Measurements from ENCODE around the gene PPP1R15A.
A peak's percentile ranks its signal among the peaks of the same experiment; 100 is the strongest.
"Not testable (repeated sequence)": the region's sequence is repeated elsewhere in the genome, so short reads cannot be mapped to it uniquely, and the experiment has no call there.

PPP1R15A gene

DNA sequence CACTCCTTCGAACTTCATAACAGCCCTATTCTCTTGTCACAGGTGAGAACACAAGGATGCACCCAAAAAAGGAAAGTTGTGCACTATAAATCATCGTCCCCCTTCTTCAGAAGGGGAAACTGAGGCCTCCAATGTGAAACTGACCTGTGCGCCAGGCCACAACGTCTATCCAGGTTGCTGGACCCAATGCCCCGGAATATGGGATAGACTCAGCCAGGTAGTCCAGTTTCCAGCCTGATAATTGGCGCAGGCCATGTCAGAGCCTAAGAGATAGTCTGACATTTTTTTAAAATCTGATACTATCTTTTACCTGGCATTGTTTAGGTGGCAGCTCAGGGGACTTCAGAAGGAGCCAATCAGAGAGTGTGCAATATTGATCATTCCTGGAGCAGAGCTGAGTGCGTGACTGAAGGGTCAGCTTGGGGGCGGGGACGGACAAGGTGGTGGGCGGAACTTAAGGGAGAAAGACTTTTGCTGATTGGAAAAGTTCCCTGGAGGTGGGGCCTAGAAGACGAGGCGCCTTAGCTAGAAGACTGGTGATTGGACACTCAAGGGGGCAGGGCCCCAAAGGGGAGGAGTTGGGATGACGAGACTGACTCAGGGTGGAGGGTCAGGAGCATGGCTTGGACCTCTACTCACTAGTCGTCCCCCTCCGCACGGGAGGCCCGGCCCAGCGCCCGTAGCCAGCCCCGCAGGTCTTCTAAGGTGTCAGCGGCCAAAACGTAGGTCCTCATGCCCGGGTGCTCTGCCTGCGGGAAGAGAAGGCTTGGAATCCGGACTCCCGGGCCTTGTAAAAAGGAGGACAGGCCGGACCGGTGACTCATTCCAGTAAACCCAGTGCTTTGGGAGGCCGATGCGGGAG lies 12.3 kb upstream of the PPP1R15A start:
- no peak for DNase-seq (ENCODE audit: low spot score)

DNA sequence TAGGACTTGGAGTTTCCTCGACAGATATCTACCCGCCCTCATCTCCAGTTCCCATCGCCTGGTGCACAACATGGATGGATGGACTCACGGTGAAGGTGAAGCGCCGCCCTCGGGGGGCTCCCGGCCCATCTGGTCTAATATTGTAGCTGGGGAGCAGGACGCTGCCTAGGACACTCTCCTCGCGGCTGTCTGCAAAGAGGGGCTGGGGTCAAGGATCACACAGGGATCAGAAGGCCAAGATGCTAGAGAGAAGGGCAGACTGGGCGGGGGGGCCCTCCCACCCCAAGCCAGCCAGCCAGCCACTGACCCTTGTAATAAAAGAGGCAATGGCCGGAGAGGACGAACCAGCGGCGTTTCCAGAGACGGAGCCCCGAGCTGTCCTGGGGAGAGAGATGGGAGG lies 10.9 kb upstream of the PPP1R15A start:
- no peak for DNase-seq (ENCODE audit: low spot score)

DNA sequence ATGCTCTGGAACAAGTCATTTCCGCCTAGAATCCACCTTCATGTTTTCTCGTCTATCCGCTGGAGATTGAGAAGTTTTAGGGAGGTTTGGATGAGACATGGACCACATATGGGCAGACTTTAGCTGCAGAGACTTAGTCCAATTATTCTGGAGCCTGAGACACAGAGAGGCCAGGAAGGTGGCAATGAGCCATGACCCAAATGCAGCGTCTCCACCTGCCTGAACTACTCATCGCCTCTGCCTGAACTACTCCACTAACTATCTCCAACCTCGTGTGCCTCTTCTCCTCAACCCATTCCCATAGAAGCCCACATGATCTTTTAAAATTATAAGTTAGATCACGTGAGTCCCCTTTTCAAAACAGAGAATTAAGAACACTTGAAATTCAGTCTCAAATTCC lies 9.4 kb upstream of the PPP1R15A start:
- DNase-seq (ENCODE audit: low spot score), result no peak

DNA sequence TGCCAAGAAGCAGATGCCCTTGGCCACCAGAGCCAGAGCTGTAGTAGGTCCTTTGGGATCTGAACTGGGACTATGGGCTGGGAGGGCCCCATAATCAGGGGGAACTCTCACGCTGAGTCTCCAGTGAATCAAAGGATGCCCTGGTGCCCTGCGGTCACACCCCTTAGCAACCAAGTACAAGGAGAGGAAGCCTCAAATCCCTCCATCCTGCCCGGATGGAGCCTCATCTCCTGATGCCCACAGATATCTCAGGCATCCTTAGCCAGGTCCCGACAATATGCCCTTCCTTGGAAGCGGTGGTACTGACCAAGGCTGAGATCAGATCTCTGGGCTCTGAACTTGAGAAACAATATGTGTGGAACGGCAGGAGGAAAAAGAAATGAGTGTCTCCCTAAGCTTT lies 5.5 kb upstream of the PPP1R15A start:
- no peak for DNase-seq (ENCODE audit: low spot score)

DNA sequence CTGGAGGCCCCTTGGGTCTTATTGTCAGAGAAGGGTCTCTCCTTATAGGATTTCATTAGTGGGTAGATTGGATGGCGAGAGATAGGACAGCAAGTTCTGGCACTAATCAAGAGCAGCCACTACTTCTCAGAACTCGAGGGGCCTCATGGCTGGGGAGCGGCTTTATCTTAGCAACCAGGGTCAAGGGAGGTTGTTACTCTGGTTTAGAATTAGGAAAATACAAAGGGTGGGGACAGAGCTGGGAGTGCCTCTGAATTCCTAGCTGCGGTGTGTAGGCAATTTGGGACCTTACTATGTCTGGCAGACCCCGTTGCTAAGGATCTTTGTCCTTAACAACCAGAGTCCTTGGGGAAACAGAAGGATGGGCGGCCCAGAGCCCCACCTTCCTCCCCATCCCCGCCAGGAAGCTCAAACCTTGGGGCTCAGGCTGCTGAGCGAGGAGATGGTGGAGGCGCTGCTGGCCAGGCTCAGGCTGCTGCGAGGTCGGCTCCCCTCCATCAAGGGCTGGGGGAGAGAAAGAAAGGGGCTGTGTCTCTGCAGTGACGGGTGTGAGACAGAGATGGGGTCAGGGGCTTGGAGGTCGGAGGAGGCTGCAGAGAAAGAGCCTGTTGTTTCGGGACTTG lies 5.0 kb upstream of the PPP1R15A start:
- no peak for DNase-seq (ENCODE audit: low spot score)

DNA sequence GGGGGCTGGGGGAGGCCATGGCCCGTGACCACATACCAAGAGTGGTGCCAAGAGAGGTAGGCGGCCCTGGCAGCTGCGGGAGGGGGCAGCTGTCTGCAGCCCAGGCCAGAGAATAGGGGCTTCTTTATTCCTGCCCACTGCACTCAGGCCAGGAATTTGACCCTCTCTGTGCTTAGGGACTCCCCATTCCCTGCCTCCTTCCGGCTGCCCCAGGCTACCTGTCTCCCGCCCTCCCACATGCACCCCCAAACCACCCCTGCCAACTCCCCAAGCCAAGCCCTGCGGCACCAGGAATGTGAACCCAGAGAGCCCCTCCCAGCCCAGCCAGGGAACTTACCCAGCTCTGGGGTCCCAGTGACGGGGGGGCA lies 4.5 kb upstream of the PPP1R15A start:
- no peak for DNase-seq (ENCODE audit: low spot score)

DNA sequence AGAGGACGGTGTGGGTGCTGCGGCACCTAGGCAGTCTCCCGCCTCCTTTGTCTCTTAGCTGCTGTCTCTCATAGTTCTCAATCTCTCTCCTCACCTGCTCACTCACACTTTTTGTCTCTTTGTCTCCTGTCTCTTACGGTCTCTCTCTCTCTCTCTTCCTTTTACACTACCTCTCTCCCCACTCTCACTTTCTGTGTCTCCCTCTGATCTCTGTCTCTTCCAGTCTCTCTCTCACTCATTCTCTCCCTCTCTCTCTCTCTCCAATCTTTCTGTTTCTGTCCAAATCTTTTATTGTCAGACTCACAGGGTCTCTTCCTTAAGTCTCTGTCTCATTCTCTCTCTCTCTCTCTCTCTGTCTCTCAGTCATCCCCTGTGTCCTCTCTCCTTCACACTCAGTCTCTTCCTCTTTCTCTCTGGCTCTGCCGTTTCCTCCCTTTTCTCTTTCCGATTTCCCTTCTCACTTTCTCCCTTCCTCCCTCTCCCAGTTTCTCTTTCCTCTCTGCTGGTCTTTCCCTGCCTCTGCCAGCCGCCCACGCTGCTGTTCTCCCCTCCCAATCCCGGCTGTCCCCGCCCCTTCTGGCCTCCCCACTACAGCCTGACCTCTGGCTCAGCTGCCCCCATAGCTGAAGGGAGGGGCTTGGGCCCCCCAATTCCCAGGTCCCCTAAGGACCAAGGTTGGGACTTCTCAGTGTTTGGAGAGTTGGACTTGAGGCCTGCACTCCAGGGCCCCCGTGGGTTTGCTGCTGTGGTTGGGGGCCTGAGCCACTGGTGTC lies 3.9 kb upstream of the PPP1R15A start, which contains the start of gene PLEKHA4:
Gene PLEKHA4 (minus strand): TSS at position 504 of the 773 bp plus-strand sequence. CDS start 997 bp downstream, outside the sequence.
- DNase-seq (ENCODE audit: low spot score), result no peak

DNA sequence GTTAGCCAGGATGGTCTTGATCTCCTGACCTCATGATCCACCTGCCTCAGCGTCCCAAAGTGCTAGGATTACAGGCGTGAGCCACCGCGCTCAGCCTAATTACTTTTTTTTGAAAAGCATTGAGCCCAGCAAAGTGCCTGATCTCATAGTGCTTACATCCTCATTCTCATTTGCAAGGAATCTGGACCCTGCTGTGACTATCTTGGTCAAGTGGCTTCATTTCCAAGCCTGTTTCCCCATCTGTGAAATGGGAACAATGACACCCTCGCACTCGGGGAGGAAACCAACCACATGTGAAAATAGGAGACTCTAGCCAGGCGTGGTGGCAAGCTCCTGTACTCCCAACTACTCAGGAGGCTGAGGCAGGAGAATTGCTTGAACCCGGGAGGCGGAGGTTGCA lies 2.2 kb upstream of the PPP1R15A start:
- no peak for DNase-seq (ENCODE audit: low spot score)

DNA sequence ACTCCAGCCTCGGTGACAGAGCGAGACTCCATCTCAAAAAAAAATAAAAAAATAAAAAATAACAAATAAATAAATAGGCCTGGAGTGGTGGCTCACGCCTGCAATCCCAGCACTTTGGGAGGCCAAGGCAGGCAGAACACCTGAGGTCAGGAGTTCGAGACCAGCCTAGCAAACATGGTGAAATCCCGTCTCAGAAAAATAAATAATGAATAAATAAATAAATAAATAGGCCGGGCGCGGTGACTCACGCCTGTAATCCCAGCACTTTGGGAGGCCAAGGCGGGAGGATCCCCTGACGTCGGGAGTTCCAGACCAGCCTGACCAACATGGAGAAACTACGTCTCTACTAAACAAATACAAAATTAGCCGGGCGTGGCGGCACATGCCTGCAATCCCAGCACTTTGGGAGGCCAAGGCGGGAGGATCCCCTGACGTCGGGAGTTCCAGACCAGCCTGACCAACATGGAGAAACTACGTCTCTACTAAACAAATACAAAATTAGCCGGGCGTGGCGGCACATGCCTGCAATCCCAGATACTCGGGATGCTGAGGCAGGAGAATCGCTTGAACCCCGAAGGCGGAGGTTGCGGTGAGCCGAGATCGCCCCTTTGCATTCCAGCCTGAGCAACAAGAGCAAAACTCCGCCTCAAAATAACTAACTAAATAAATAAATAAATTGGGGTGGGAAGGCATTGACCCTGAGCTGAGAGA lies 595 bp upstream of the PPP1R15A start:
- DNase-seq (ENCODE audit: low spot score), result not testable (repeated sequence)

DNA sequence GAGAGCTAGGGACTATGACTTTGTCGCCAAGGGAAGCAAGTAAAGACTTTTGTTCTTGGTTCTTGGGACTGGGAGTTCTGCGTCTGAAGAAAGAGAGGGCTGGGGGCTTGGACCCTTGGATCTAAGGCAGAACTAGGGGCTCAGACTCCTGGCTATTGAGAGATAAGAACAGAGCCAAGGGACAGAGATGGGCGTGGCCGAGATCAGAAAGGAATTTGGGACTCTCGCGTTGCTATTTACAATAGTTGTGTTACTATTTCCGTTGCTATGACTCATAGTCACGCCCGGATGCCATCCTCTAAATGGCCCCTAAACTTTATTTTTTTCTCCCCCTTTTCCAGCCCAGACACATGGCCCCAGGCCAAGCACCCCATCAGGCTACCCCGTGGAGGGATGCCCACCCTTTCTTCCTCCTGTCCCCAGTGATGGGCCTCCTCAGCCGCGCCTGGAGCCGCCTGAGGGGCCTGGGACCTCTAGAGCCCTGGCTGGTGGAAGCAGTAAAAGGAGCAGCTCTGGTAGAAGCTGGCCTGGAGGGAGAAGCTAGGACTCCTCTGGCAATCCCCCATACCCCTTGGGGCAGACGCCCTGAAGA lies 759 bp downstream of the PPP1R15A start:
- peak; percentile 88 for DNase-seq (ENCODE audit: low spot score)

DNA sequence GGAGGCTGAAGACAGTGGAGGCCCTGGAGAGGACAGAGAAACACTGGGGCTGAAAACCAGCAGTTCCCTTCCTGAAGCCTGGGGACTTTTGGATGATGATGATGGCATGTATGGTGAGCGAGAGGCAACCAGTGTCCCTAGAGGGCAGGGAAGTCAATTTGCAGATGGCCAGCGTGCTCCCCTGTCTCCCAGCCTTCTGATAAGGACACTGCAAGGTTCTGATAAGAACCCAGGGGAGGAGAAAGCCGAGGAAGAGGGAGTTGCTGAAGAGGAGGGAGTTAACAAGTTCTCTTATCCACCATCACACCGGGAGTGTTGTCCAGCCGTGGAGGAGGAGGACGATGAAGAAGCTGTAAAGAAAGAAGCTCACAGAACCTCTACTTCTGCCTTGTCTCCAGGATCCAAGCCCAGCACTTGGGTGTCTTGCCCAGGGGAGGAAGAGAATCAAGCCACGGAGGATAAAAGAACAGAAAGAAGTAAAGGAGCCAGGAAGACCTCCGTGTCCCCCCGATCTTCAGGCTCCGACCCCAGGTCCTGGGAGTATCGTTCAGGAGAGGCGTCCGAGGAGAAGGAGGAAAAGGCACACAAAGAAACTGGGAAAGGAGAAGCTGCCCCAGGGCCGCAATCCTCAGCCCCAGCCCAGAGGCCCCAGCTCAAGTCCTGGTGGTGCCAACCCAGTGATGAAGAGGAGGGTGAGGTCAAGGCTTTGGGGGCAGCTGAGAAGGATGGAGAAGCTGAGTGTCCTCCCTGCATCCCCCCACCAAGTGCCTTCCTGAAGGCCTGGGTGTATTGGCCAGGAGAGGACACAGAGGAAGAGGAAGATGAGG lies 1.5 kb downstream of the PPP1R15A start:
- DNase-seq (ENCODE audit: low spot score), result no peak

DNA sequence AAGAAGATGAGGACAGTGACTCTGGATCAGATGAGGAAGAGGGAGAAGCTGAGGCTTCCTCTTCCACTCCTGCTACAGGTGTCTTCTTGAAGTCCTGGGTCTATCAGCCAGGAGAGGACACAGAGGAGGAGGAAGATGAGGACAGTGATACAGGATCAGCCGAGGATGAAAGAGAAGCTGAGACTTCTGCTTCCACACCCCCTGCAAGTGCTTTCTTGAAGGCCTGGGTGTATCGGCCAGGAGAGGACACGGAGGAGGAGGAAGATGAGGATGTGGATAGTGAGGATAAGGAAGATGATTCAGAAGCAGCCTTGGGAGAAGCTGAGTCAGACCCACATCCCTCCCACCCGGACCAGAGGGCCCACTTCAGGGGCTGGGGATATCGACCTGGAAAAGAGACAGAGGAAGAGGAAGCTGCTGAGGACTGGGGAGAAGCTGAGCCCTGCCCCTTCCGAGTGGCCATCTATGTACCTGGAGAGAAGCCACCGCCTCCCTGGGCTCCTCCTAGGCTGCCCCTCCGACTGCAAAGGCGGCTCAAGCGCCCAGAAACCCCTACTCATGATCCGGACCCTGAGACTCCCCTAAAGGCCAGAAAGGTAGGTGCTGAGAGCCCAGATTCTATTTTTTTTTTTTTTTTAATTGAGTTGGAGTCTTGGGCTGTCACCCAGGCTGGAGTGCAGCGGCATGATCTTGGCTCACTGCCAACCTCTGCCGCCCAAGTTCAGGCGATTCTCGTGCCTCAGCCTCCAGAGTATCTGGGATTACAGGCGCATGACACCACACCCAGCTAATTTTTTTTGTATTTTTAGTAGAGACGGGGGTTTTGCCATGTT lies 2.3 kb downstream of the PPP1R15A start:
- no peak for DNase-seq (ENCODE audit: low spot score)

DNA sequence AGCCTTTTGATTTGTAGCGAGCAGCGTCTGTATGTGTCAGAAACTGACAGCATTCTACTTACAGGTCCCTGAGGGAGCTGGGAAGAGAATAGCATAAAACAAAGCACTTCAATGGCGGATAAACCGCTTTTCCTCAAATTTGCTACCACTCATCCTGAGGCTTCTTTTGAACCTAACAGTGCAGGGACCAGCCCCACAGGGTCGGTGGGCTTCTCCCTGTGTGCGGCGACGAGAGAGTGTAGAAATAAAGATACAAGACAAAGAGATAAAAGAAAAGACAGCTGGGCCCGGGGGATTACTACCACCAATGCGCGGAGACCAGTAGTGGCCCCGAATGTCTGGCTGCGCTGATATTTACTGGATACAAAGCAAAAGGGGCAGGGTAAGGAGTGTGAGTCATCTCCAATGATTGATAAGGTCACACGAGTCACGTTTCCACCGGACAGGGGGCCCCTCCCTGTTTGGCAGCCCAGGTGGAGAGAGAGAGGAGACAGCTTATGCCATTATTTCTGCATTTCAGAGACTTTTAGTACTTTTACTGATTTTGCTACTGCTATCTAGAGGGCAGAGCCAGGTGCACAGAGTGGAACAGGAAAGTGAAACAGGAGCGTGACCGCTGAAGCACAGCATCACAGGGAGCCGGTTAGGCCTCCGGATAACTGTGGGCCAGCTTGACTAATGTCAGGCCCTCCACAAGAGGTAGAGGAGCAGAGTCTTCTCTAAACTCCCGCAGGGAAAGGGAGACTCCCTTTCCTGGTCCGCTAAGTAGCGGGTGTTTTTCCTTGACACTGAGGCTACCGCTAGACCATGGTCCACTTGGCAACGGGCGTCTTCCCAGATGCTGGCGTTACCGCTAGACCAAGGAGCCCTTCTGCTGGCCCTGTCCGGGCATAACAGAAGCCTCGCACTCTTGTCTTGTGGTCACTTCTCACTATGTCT lies 4.1 kb downstream of the PPP1R15A start:
- peak; percentile 62 for DNase-seq (ENCODE audit: low spot score)

DNA sequence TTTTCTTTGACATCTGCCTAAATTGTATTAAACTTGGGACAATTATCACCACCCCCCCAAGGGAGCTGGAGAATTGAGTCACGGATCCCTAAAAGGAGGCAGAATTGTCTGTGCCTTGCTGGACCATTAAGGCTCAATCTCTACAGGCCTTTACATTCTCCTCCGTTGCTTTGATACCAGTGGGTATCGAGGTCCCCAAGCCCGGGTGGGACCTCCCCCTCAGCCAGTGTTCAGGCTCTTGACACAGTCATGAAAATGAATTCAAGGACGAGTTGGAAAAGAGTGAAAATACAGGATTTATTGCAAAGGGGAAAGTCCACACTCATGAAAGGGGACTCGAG lies 5.6 kb downstream of the PPP1R15A start:
- no peak for DNase-seq (ENCODE audit: low spot score)

DNA sequence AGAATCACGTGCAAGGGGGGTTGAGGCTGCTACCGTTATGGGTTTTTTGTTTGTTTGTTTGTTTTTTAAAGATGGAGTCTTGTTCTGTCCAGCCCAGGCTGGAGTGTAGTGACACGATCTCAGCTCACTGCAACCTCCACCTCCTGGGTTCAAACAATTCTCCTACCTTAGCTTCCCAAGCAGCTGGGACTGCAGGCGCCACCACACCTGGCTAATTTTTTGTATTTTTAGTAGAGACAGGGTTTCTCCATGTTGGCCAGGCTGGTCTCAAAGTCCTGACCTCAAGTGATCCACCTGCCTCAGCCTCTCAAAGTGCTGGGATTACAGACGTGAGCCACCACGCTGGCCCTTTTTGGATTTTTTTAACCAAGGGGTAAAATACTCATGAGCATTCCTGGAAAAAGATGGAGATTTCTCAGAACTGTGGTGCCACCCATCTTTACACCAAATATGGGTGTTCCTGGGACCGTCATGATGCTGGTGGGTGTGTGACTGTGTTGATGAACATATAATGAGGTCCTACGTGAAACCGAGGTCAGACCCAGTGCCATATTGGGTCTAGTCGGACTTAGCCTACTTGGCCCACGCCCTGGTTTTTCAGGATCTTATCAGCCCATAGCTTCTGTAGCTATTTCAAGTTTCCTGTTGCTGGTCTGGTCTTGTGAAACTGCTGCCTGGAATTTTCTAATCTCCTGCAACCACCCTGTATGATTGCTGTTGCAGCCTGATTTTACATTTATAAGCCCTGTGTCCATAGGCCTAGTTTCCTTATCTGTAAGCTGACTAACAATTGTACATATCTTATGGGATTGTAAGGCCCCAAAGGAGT lies 6.2 kb downstream of the PPP1R15A start:
- DNase-seq (ENCODE audit: low spot score), result peak; percentile 48

DNA sequence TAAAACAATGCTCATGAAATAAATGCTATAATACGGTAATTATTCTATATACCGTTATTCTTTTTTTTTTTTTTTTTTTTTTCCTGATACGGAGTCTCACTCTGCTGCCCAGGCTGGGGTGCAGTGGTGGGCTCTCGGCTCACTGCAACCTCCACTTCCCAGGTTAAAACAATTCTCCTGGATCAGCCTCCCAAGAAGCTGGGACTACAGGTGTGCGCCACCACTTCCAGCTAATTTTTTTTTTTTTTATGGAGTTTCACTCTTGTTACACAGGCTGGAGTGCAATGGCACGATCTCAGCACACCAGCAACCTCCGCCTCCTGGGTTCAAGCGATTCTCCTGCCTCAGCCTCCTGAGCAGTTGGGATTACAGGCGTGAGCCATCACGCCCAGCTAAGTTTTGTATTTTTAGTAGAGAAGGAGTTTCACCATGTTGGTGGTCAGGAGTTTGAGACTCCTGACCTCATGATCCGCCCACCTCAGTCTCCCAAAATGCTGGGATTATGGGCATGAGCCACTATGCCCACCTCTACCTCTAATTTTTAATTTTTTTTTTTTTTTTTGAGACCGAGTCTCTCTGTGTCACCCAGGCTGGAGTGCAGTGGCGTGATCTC lies 6.9 kb downstream of the PPP1R15A start:
- no peak for DNase-seq (ENCODE audit: low spot score)

DNA sequence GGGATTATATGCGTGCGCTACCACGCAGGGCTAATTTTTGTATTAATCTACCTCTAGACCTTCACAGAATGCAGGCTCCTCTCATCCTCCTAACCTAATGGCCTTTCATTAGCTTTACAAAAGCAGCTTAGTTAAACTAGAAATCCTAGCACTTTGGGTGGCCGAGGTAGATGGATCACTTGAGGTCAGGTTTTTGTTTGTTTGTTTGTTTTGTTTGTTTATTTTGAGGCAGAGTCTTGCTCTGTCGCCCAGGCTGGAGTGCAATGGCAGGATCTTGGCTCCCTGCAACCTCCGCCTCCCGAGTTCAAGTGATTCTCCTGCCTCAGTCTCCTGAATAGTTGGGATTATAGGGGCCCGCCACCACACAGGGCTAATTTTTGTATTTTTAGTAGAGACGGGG lies 7.5 kb downstream of the PPP1R15A start:
- DNase-seq (ENCODE audit: low spot score), result not testable (repeated sequence)
